Activated CD8-positive, alpha-beta memory T cell treated with anti-CD3 and anti-CD28 coated beads, Interleukin-2, amount 50 U/mL, for 4 hours (primary cell): ENCODE data around the gene LCN6.
"Not testable (repeated sequence)": the region's sequence is repeated elsewhere in the genome, so short reads cannot be mapped to it uniquely, and the experiment has no call there.

Experiments used
- DNase-seq: peaks from one replicate; pipeline ENCODE4 v3.0.0-alpha.2; 2020

LCN6 gene

GRCh38 chr9:136782452-136782851 is 34.1 kb upstream of the LCN6 start:
- DNase-seq, result no peak

DNA sequence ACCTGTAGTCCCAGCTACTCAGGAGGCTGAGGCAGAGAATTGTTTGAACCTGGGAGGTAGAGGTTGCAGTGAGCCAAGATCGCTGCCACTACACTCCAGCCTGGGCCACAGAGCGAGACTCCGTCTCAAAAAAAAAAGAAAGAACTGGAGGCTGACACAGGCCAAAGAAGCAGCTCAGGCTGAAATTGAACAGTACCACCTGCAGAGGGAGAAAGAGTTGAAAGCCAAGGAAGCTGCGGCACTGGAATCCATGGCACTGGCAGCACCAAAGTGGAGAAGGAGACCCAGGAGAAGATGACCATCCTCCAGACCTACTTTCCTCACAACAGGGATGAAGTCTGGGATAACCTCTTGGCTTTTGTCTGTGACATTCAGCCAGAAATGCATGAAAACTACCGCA is 31.5 kb upstream of the LCN6 start:
- no peak for DNase-seq

- DNase-seq, result no peak
Measured at GRCh38 chr9:136777359-136777758, 29.0 kb upstream of the LCN6 start.

- no peak for DNase-seq
Measured at GRCh38 chr9:136776947-136777346, 28.6 kb upstream of the LCN6 start.

GRCh38 chr9:136775191-136775590 is 26.9 kb upstream of the LCN6 start:
- DNase-seq, result no peak

GRCh38 chr9:136774416-136775045 is 26.2 kb upstream of the LCN6 start:
- DNase-seq, result no peak

- no peak for DNase-seq
Measured at GRCh38 chr9:136773386-136774044, 25.2 kb upstream of the LCN6 start.

DNA sequence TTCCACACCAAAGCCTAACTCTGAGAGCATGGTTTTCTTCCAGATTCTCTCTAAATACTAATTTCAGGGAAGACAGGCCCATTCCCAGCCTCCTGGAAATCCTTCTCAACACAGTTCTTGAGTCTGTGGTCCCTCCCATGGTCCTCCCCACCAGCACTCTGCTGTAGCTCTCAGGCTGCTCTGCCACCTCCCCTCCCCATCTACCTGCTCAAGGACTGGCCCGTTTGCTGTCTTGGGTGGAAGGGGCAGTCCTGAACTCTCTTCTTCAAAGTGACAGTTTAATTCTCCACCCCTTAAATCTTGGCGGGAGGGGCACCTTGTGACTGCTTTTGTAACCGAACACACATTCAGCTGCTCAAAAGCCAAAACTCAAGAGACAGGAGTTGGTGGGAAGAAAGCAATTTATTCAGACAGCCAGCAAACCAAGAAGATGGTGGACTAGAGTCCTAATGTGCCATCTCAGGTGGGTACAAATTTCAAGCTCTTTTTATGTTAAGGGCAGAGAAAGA is 23.6 kb upstream of the LCN6 start:
- no peak for DNase-seq

DNA sequence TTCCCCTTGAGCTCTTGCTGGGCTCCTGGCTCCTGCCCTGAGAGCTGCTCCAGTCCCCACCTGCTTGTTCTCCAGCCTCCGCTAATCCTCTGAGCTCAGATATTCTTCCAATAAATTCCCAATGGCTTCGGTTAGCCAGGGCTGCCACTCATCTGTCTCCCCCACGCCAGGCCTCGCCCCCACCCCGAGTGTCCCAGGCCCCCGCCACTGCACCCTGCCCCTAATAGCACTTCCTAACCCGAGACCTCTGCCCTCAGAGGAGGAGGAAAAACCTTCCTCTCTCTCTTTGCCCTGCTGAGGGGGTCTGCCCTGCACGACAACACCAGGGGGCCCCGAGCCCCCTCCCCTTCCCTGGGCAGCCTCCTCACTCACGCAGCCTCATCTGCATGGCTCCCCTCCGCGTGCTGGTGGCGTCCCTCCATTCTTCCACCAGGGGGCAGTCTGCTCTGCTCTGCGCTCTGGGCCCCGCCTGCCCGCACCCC is 21.4 kb upstream of the LCN6 start:
- peak; percentile 56 for DNase-seq

DNA sequence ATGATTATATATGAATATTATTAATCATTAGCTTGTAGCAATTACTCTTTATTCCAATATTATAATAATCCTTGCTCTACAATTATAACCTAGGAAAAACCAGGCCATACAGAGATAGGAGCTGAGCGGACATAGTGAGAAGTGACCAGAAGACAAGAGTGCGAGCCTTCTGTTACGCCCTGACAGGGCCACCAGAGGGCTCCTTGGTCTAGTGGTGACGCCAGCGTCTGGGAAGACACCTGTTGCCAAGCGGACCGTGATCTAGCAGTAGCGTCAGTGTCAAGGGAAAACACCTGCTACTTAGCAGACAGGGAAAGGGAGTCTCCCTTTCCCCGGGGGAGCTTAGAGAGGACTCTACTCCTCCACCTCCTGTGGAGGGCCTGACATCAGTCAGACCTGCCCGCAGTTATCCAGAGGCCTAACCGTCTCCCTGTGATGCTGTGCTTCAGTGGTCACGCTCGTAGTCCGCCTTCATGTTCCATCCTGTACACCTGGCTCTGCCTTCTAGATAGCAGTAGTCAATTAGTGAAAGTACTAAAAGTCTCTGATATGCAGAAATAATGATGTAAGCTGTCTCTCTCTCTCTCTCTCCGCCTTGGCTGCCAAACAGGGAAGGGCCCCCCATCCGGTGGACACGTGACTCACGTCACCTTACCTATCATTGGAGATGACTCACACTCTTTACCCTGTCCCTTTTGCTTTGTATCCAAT is 18.2 kb upstream of the LCN6 start:
- peak; percentile 19 for DNase-seq

- DNase-seq, result not testable (repeated sequence)
Measured at GRCh38 chr9:136765745-136766409, 17.6 kb upstream of the LCN6 start.

GRCh38 chr9:136765041-136765440 is 16.7 kb upstream of the LCN6 start:
- DNase-seq, result no peak

GRCh38 chr9:136764301-136764891 is 16.1 kb upstream of the LCN6 start, which contains the start of gene LCN15:
TSS of gene LCN15 (minus strand) at chr9:136764518. CDS start at chr9:136764488, 30 bp downstream.
- no peak for DNase-seq

GRCh38 chr9:136763649-136764035 is 15.3 kb upstream of the LCN6 start:
- DNase-seq, result no peak

GRCh38 chr9:136762915-136763648 is 14.8 kb upstream of the LCN6 start:
- DNase-seq, result peak; percentile 29

GRCh38 chr9:136762221-136762691 is 13.9 kb upstream of the LCN6 start:
- no peak for DNase-seq

DNA sequence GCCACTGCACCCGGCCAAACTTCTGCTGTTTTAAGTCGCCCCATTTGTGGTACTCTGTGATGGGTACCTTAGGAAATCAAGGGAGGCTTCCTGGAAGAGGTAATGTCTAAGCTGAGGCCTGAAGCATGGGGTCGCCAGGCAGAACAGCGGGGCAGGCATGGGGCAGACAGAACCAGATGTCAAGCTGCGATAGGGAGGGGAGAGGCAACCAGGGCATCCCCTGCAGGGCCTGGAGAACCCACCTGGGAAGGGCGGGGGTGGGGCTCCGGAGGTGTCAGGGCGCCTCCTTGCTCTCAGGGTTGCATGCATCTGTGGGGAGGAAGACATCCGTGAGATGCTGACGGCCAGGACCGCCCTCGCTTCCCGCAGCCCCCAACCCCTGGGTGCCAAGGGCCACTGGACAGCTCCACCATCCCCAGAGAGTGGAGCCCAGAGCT is 13.2 kb upstream of the LCN6 start:
- no peak for DNase-seq

GRCh38 chr9:136760834-136761544 is 12.7 kb upstream of the LCN6 start:
- DNase-seq, result peak; percentile 27

- no peak for DNase-seq
Measured at GRCh38 chr9:136760424-136760823, 12.1 kb upstream of the LCN6 start.

- DNase-seq, result no peak
Measured at GRCh38 chr9:136759436-136760325, 11.4 kb upstream of the LCN6 start.
